Glutamatergic neuron (in vitro differentiated cells): ENCODE data around the gene CDH15. TPM values are rescaled to one million over a fixed set of nuclear protein-coding genes. Genes with fewer than 3 reads are reported as not detected.

Experiments
- DNase-seq: peaks from one replicate; pipeline ENCODE4 v3.0.0; 2022
- H3K27ac Mint-ChIP-seq: one replicate; pipeline ENCODE4 v1.8.0; 2020; ENCODE audit warnings: mild to moderate bottlenecking, mixed read lengths, inconsistent platforms; ENCODE audit not compliant: unreplicated experiment
- H3K27me3 Mint-ChIP-seq: one replicate; pipeline ENCODE4 v1.8.0; 2020; ENCODE audit warnings: mild to moderate bottlenecking, moderate library complexity, mixed read lengths, inconsistent platforms; ENCODE audit not compliant: unreplicated experiment
- H3K36me3 Mint-ChIP-seq: one replicate; pipeline ENCODE4 v1.8.0; 2020; ENCODE audit warnings: mild to moderate bottlenecking, mixed read lengths, inconsistent platforms; ENCODE audit not compliant: unreplicated experiment
- H3K4me1 Mint-ChIP-seq: one replicate; pipeline ENCODE4 v1.8.0; 2020; ENCODE audit warnings: mild to moderate bottlenecking, low read depth, mixed read lengths, inconsistent platforms; ENCODE audit not compliant: unreplicated experiment
- H3K4me3 Mint-ChIP-seq: one replicate; pipeline ENCODE4 v1.8.0; 2020; ENCODE audit warnings: mild to moderate bottlenecking, mixed read lengths, inconsistent platforms; ENCODE audit not compliant: unreplicated experiment
- H3K9me3 Mint-ChIP-seq: one replicate; pipeline ENCODE4 v1.8.0; 2020; ENCODE audit warnings: mild to moderate bottlenecking, moderate library complexity, mixed read lengths, inconsistent platforms; ENCODE audit not compliant: unreplicated experiment
- CTCF ChIP-seq: fragments of 200-600 bp; sonication (generic); IDR thresholded peaks from one replicate; pipeline ENCODE4 v1.5.0; 2021; ENCODE audit not compliant: partially characterized antibody, unreplicated experiment
- total RNA-seq: library from RNA; stranded (reverse); fragmentation: NEBNext Ultra II Directional; extraction: Animal tissue kit (Norgen Biotek cat#: 25700); gene quantifications from one replicate; pipeline ENCODE4 v1.2.1, GENCODE V29; 2021; ENCODE audit not compliant: unreplicated experiment

The CDH15 gene
- total RNA-seq, 1 donor from 2014 or later: 12.6 TPM

- no peaks in the 10 kb centered on the region for H3K4me1 Mint-ChIP-seq
- TF ChIP-seq CTCF: no peak
- H3K27me3 Mint-ChIP-seq: peaks cover 8% of the 10 kb centered on the region
- no peak overlapping the region for H3K4me3 Mint-ChIP-seq
- H3K9me3 Mint-ChIP-seq: peaks cover 8% of the 10 kb centered on the region
- H3K27ac Mint-ChIP-seq: no peak overlapping the region
- DNase-seq: peak; percentile 17
- H3K36me3 Mint-ChIP-seq: no peaks in the 10 kb centered on the region
Observed at GRCh38 chr16:89194340-89195311, 23.1 kb downstream of the CDH15 start.

- peaks cover 4% of the 10 kb centered on the region for H3K9me3 Mint-ChIP-seq
- no peak for DNase-seq
- no peak for TF ChIP-seq CTCF
- no peak overlapping the region for H3K27ac Mint-ChIP-seq
- H3K36me3 Mint-ChIP-seq: no peaks in the 10 kb centered on the region
- no peaks in the 10 kb centered on the region for H3K4me1 Mint-ChIP-seq
- no peak overlapping the region for H3K4me3 Mint-ChIP-seq
- H3K27me3 Mint-ChIP-seq: peaks cover 10% of the 10 kb centered on the region
Observed at GRCh38 chr16:89195521-89196171, 24.1 kb downstream of the CDH15 start.

- H3K9me3 Mint-ChIP-seq: no peaks in the 10 kb centered on the region
- H3K27me3 Mint-ChIP-seq: peaks cover 9% of the 10 kb centered on the region
- no peaks in the 10 kb centered on the region for H3K36me3 Mint-ChIP-seq
- no peaks in the 10 kb centered on the region for H3K4me1 Mint-ChIP-seq
- H3K4me3 Mint-ChIP-seq: no peak overlapping the region
- no peak for TF ChIP-seq CTCF
- H3K27ac Mint-ChIP-seq: no peak overlapping the region
- no peak for DNase-seq
Observed at GRCh38 chr16:89197033-89197632, 25.6 kb downstream of the CDH15 start.

- H3K4me1 Mint-ChIP-seq: no peaks in the 10 kb centered on the region
Observed at GRCh38 chr16:89197633-89198416, 26.3 kb downstream of the CDH15 start.

More at GRCh38 chr16:89197633-89198416, 26.3 kb downstream of the CDH15 start:
- Mint-ChIP-seq H3K36me3 (peaks cover 3% of the 10 kb centered on the region), H3K4me3 (no peak overlapping the region), H3K9me3 (peaks cover 3% of the 10 kb centered on the region), H3K27ac (no peak overlapping the region), H3K27me3 (peaks cover 14% of the 10 kb centered on the region)
- no peak for TF ChIP-seq CTCF
- no peak for DNase-seq
